ENCODE results near the gene KLB. TPM values are rescaled to one million over a fixed set of nuclear protein-coding genes. Genes with fewer than 3 reads are reported as not detected.

KLB gene
- total RNA-seq, 2 donors from 2014 or later = 0.09 TPM; not detected in 1

DNA sequence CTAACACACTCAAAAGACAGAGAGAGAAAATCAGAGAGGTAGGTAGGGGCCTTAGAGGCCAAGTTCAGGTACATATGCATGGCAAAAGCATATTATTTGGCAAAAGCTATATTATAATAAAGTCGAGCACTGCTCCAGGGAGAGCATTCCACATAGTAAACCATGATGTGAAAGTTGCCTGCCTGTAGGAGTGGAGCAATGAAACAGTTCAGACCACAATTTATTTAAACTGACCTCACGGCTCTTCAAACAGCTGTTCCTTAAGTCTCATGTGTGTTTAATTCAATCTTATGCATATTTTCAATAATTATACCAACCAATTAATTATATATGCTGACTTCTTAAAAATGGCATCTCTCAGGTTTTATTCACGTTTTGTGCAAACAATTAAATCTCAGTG, 43.9 kb upstream of the KLB start:
- H3K27me3 ChIP-seq (ENCODE audit: control insufficient read depth, insufficient read depth, low read length, poor library complexity, severe bottlenecking) = no peaks in the 10 kb centered on the region
- no peak overlapping the region for H3K27ac ChIP-seq (ENCODE audit: low read depth, low read length)
- H3K36me3 ChIP-seq (ENCODE audit: control insufficient read depth, insufficient read depth, low read length) = peaks cover 5% of the 10 kb centered on the region
- DNase-seq = no peak
- no peaks in the 10 kb centered on the region for H3K9me3 ChIP-seq (ENCODE audit: control insufficient read depth, low read length)
- 89 to 100% methylated on average over 3 of the region's 3 CpGs for WGBS, 2 experiments (ENCODE audit: insufficient coverage in 1 of 2, insufficient read length in 1 of 2)
- H3K9ac ChIP-seq (ENCODE audit: extremely low read depth, low read length, poor library complexity, severe bottlenecking) = no peak overlapping the region
- peaks cover 4% of the 10 kb centered on the region for H3K9me3 Mint-ChIP-seq
- peaks cover 12% of the 10 kb centered on the region for H3K4me1 Mint-ChIP-seq
- H3K4me3 Mint-ChIP-seq = no peak overlapping the region
- no peak overlapping the region for H3K27ac Mint-ChIP-seq
- H3K4me1 ChIP-seq (ENCODE audit: control insufficient read depth, insufficient read depth, low read length) = no peaks in the 10 kb centered on the region
- peaks cover 15% of the 10 kb centered on the region for H3K27me3 Mint-ChIP-seq (ENCODE audit: insufficient read depth)
- no peak overlapping the region for H3K4me3 ChIP-seq (ENCODE audit: low read length)
- TF ChIP-seq, protein P1, sequence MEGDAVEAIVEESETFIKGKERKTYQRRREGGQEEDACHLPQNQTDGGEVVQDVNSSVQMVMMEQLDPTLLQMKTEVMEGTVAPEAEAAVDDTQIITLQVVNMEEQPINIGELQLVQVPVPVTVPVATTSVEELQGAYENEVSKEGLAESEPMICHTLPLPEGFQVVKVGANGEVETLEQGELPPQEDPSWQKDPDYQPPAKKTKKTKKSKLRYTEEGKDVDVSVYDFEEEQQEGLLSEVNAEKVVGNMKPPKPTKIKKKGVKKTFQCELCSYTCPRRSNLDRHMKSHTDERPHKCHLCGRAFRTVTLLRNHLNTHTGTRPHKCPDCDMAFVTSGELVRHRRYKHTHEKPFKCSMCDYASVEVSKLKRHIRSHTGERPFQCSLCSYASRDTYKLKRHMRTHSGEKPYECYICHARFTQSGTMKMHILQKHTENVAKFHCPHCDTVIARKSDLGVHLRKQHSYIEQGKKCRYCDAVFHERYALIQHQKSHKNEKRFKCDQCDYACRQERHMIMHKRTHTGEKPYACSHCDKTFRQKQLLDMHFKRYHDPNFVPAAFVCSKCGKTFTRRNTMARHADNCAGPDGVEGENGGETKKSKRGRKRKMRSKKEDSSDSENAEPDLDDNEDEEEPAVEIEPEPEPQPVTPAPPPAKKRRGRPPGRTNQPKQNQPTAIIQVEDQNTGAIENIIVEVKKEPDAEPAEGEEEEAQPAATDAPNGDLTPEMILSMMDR (conservative IDR thresholded peaks at IDR 0.05) = no peak
- peaks cover 11% of the 10 kb centered on the region for H3K36me3 Mint-ChIP-seq (ENCODE audit: low read depth)

DNA sequence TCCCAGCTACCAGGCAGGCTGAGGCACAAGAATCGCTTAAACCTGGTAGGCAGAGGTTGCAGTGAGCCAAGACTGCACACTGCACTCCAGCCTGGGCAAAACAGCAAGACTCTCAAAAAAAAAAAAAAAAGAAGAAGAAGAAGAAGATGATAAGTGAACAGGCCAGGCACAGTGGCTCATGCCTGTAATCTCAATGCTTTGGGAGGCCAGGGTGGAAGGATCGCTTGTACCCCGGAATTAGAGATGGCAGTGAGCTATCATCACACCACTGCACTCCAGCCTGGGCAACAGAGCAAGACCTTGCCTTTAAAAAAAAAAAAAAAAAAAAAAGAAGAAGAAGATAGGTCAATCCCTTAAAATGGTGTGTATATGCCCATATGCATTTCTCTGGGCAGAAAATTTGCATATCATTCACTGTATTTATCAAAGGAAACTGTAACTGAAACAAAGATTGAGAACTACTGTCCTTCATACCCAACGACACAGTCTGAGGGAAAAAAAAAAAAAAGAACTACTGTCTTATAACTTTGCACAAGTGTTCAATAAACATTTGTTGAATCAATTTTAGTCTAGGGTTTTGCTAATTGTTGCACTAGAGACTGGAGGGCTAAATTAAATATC, 42.8 kb upstream of the KLB start:
- peaks cover 12% of the 10 kb centered on the region for H3K4me1 Mint-ChIP-seq
- H3K4me3 Mint-ChIP-seq = no peak overlapping the region
- H3K27ac ChIP-seq (ENCODE audit: low read depth, low read length) = no peak overlapping the region

DNA sequence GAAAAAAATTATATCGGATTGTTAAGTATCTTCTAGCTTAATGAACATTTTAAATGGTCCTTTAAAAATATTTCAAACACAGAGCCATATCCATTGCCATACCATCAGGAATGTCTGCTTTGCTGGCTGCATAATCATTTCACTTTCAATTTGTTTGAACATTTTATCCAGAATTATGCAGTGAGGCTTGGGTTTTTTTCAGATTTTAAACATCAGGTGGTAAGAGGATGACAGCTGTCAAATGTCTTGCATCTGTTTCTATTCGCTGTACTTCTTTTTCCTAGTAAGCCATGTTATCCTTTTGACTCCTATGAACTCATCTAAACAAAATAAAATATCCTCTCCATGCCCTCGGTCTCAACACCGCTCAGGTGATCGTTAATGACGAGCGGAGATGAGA, 41.4 kb upstream of the KLB start:
- Mint-ChIP-seq H3K27me3 (ENCODE audit: insufficient read depth) (peaks cover 29% of the 10 kb centered on the region), H3K36me3 (ENCODE audit: low read depth) (peaks cover 7% of the 10 kb centered on the region), H3K9me3 (peaks cover 9% of the 10 kb centered on the region), H3K4me3 (peak overlapping the region; percentile 83), H3K27ac (peak overlapping the region; percentile 92), H3K4me1 (peaks cover 12% of the 10 kb centered on the region)
- TF ChIP-seq, protein P1 (conservative IDR thresholded peaks at IDR 0.05) = no peak
- Histone ChIP-seq H3K36me3 (ENCODE audit: control insufficient read depth, insufficient read depth, low read length) (peaks cover 5% of the 10 kb centered on the region), H3K9me3 (ENCODE audit: control insufficient read depth, low read length) (no peaks in the 10 kb centered on the region), H3K4me3 (ENCODE audit: low read length) (peak overlapping the region; percentile 99), H3K27me3 (ENCODE audit: control insufficient read depth, insufficient read depth, low read length, poor library complexity, severe bottlenecking) (no peaks in the 10 kb centered on the region), H3K27ac (ENCODE audit: low read depth, low read length) (no peak overlapping the region), H3K9ac (ENCODE audit: extremely low read depth, low read length, poor library complexity, severe bottlenecking) (peak overlapping the region; percentile 85), H3K4me1 (ENCODE audit: control insufficient read depth, insufficient read depth, low read length) (no peaks in the 10 kb centered on the region)
- 12 to 21% methylated on average over 6 to 7 of the region's 7 CpGs for WGBS, 2 experiments (ENCODE audit: insufficient coverage in 1 of 2, insufficient read length in 1 of 2)
- no peak for DNase-seq

More for the DNA sequence above, 42.8 kb upstream of the KLB start:
- Mint-ChIP-seq H3K36me3 (ENCODE audit: low read depth) (peaks cover 9% of the 10 kb centered on the region), H3K27ac (no peak overlapping the region), H3K27me3 (ENCODE audit: insufficient read depth) (peaks cover 22% of the 10 kb centered on the region), H3K9me3 (peaks cover 4% of the 10 kb centered on the region)
- no peak for DNase-seq
- no peak overlapping the region for H3K9ac ChIP-seq (ENCODE audit: extremely low read depth, low read length, poor library complexity, severe bottlenecking)
- 91% methylated on average over 2 to 4 of the region's 4 CpGs for WGBS, 2 experiments (ENCODE audit: insufficient coverage in 1 of 2, insufficient read length in 1 of 2)
- no peaks in the 10 kb centered on the region for H3K4me1 ChIP-seq (ENCODE audit: control insufficient read depth, insufficient read depth, low read length)
- peak overlapping the region; percentile 70 for H3K4me3 ChIP-seq (ENCODE audit: low read length)
- H3K27me3 ChIP-seq (ENCODE audit: control insufficient read depth, insufficient read depth, low read length, poor library complexity, severe bottlenecking) = no peaks in the 10 kb centered on the region
- no peaks in the 10 kb centered on the region for H3K9me3 ChIP-seq (ENCODE audit: control insufficient read depth, low read length)
- peaks cover 5% of the 10 kb centered on the region for H3K36me3 ChIP-seq (ENCODE audit: control insufficient read depth, insufficient read depth, low read length)
- TF ChIP-seq, protein P1 (conservative IDR thresholded peaks at IDR 0.05) = no peak
